Panc1 (cell line): ENCODE results near the gene C1RL. TPM values are rescaled to one million over a fixed set of nuclear protein-coding genes. Genes with fewer than 3 reads are reported as not detected.

Source experiments
- ATAC-seq: fragments of 200-7000 bp; cut with Tn5 transposase; 2 replicates; pipeline ENCODE4 v1.9.1; 2020; ENCODE audit warnings: mild to moderate bottlenecking, moderate library complexity
- BruUV-seq: library from RNA; stranded (reverse); fragments of 400-500 nt; replicated peaks from 2 replicates; lab custom pipeline; 2021; lab: Mats Ljungman, UMichigan
- CTCF ChIA-PET: fragments of 300-600 bp; sonication (Branson Sonifier 250); formaldehyde crosslinking; loops from one replicate; lab custom pipeline; 2022; ENCODE audit warnings: antibody characterized with exemption; lab: Charles Lee
- POLR2A ChIA-PET: fragments of 300-600 bp; sonication (Branson Sonifier 250); formaldehyde crosslinking; loops from one replicate; lab custom pipeline; 2022; ENCODE audit warnings: antibody characterized with exemption; lab: Charles Lee
- DNase-seq: peaks from one replicate; pipeline ENCODE4 v3.0.0-alpha.2; 2010; ENCODE audit warnings: low read depth, low spot score
- H3K27ac ChIP-seq: 2 replicates; pipeline ENCODE4 v1.5.1; 2011; ENCODE audit warnings: mild to moderate bottlenecking, low read length, inconsistent platforms
- H3K27me3 ChIP-seq: fragments of 200-500 bp; sonication (Bioruptor generic); 2 replicates; pipeline ENCODE4 v1.6.0; 2014; ENCODE audit warnings: low read length, inconsistent platforms; ENCODE audit not compliant: control insufficient read depth, insufficient read depth
- H3K36me3 ChIP-seq: fragments of 200-500 bp; sonication (Bioruptor generic); 2 replicates; pipeline ENCODE4 v1.5.1; 2014; ENCODE audit warnings: inconsistent platforms, mild to moderate bottlenecking, low read length, moderate library complexity; ENCODE audit not compliant: control insufficient read depth, insufficient read depth
- H3K4me1 ChIP-seq: 2 replicates; pipeline ENCODE4 v1.5.1; 2011; ENCODE audit warnings: inconsistent platforms, mild to moderate bottlenecking, low read length, moderate library complexity; ENCODE audit not compliant: control insufficient read depth, insufficient read depth
- H3K4me3 ChIP-seq, 2 experiments: 2 replicates each; pipeline ENCODE4 v1.5.1; 2011 to 2012; ENCODE audit warnings: low read depth in 2 of 2, low read length in 2 of 2, mild to moderate bottlenecking in 2 of 2, inconsistent platforms in 1 of 2, moderate library complexity in 1 of 2
- H3K9me3 ChIP-seq: fragments of 200-500 bp; sonication (Bioruptor generic); 2 replicates; pipeline ENCODE4 v1.5.1; 2014; ENCODE audit warnings: low read depth, mild to moderate bottlenecking, inconsistent platforms, low read length, moderate library complexity; ENCODE audit not compliant: control insufficient read depth, insufficient read depth
- CTCF ChIP-seq: fragments of 450-650 bp; IDR thresholded peaks from 2 replicates; pipeline ENCODE4 v1.5.1; 2017; ENCODE audit warnings: mild to moderate bottlenecking
- POLR2AphosphoS5 ChIP-seq: IDR thresholded peaks from 2 replicates; pipeline ENCODE4 v1.6.1; 2012; ENCODE audit warnings: mild to moderate bottlenecking, low read depth, low read length, moderate library complexity
- REST ChIP-seq, 2 experiments: IDR thresholded peaks; 2 replicates each; pipeline ENCODE4 v1.6.1; 2011 to 2012; ENCODE audit warnings: low read depth in 2 of 2, control low read depth in 1 of 2, low read length in 1 of 2, mild to moderate bottlenecking in 1 of 2, moderate library complexity in 1 of 2; ENCODE audit not compliant: insufficient read depth in 1 of 2
- SIN3A ChIP-seq: IDR thresholded peaks from 2 replicates; pipeline ENCODE4 v1.6.1; 2012; ENCODE audit warnings: low read depth, mild to moderate bottlenecking, low read length, moderate library complexity, borderline replicate concordance; ENCODE audit not compliant: insufficient read depth
- TCF7L2 ChIP-seq: IDR thresholded peaks from 2 replicates; pipeline ENCODE4 v1.6.1; 2011; ENCODE audit warnings: mild to moderate bottlenecking, low read depth, low read length, inconsistent platforms
- in situ Hi-C: cut with HindIII; loops from 2 replicates; pipeline ENCODE4 v1.10.0; 2016; ENCODE audit warnings: low sequenced_read_pairs, low pct_unique_long_range_greater_than_20kb
- intact Hi-C: fragments of 100-400 bp; cut with micrococcal nuclease; formaldehyde crosslinking; loops from one replicate; pipeline ENCODE4 v1.10.0; 2022; ENCODE audit not compliant: unreplicated experiment
- total RNA-seq: library from RNA; stranded (reverse); gene quantifications from one replicate; pipeline ENCODE4 v1.2.1, GENCODE V29; 2021; ENCODE audit not compliant: unreplicated experiment

The C1RL gene
- total RNA-seq, 1 experiment from 2014 or later, result 10.7 TPM

GRCh38 chr12:7106082-7106481, 2.9 kb downstream of the C1RL start:
- no TSS peak for BruUV-seq
- Histone ChIP-seq H3K27me3 (no peaks in the 10 kb centered on the region), H3K36me3 (no peaks in the 10 kb centered on the region; the same call in 1 of the 2 replicates), H3K4me3 (no peak overlapping the region), H3K27ac (no peak overlapping the region), H3K4me1 (peaks cover 5% of the 10 kb centered on the region; the same call in 1 of the 2 replicates), H3K9me3 (peaks cover 7% of the 10 kb centered on the region; the same call in 1 of the 2 replicates)
- CTCF ChIA-PET, result no interaction called here
- DNase-seq (no peak), ATAC-seq (no peak)
- POLR2A ChIA-PET, result no interaction called here
- in situ Hi-C loops, result no loop called here
- TF ChIP-seq CTCF (no peak), SIN3A (no peak), POLR2AphosphoS5 (no peak), TCF7L2 (no peak), REST (IDR thresholded peaks at IDR 0.05; ENCODE audit: insufficient read depth in 1 of 2, low read depth in 2 of 2, low read length in 1 of 2) (no peak)
- intact Hi-C loops, result no loop called here

GRCh38 chr12:7103837-7104584, 5.0 kb downstream of the C1RL start:
- ATAC-seq (no peak), DNase-seq (no peak)
- ChIA-PET POLR2A (no interaction called here), CTCF (no interaction called here)
- Histone ChIP-seq H3K36me3 (no peaks in the 10 kb centered on the region; the same call in 1 of the 2 replicates), H3K9me3 (peaks cover 7% of the 10 kb centered on the region; the same call in 1 of the 2 replicates), H3K27me3 (no peaks in the 10 kb centered on the region), H3K27ac (no peak overlapping the region), H3K4me3 (no peak overlapping the region), H3K4me1 (0 out of 2 replicates have a peak, but pooled peaks cover 2% of the 10 kb centered on the region)
- in situ Hi-C loops, result no loop called here
- TF ChIP-seq SIN3A, result no peak
- no peak for TF ChIP-seq CTCF
- TF ChIP-seq POLR2AphosphoS5, result no peak
- no peak for TF ChIP-seq TCF7L2
- TF ChIP-seq REST (IDR thresholded peaks at IDR 0.05; ENCODE audit: insufficient read depth in 1 of 2, low read depth in 2 of 2, low read length in 1 of 2), result no peak
- BruUV-seq, result no TSS peak
- intact Hi-C loops, result no loop called here
